GM12878 (cell line): ENCODE data around the gene PKP3. TPM values are rescaled to one million over a fixed set of nuclear protein-coding genes. Genes with fewer than 3 reads are reported as not detected.

ENCODE experiments used
- ATAC-seq: fragments of 200-7000 bp; cut with Tn5 transposase; 3 replicates; pipeline ENCODE4 v1.9.1; 2020; ENCODE audit warnings: mild to moderate bottlenecking, moderate library complexity
- BruUV-seq: library from RNA; stranded (reverse); fragments of 400-500 nt; replicated peaks from 2 replicates; lab custom pipeline; 2021; lab: Mats Ljungman, UMichigan
- CTCF ChIA-PET: fragments of 300-600 bp; sonication (Branson Sonifier 250); formaldehyde crosslinking; extraction: SDS; loops from one replicate; lab custom pipeline; 2021; ENCODE audit warnings: inconsistent platforms; lab: Yijun Ruan, JAX
- POLR2A ChIA-PET: fragments of 350-600 bp; formaldehyde crosslinking; extraction: SDS; loops from one replicate; lab custom pipeline; 2021; ENCODE audit warnings: inconsistent platforms; lab: Charles Lee
- RAD21 ChIA-PET: fragments of 300-600 bp; sonication (Branson Sonifier 250); formaldehyde crosslinking; loops from one replicate; lab custom pipeline; 2023; ENCODE audit warnings: antibody characterized with exemption; ENCODE audit not compliant: unreplicated experiment; lab: Charles Lee
- SMC1A ChIA-PET: fragments of 300-600 bp; sonication (Branson Sonifier 250); formaldehyde crosslinking; loops from one replicate; lab custom pipeline; 2023; ENCODE audit not compliant: unreplicated experiment, uncharacterized antibody; lab: Charles Lee
- DNase-seq: peaks from one replicate; pipeline ENCODE4 v3.0.0-alpha.2; 2011; ENCODE audit warnings: low read depth, low spot score
- FAIRE-seq: peaks from 3 replicates; lab custom pipeline; 2011; peaks lifted over from hg19 to GRCh38; lab: Jason Lieb, UNC
- H2AFZ ChIP-seq: 2 replicates; pipeline ENCODE4 v1.6.0; 2011; ENCODE audit warnings: low read depth, low read length, control low read depth; ENCODE audit not compliant: control insufficient read depth
- H3K27ac ChIP-seq: 2 replicates; pipeline ENCODE4 v1.5.1; 2011; ENCODE audit warnings: control low read depth; ENCODE audit not compliant: control insufficient read depth, insufficient read depth
- H3K27me3 ChIP-seq, 2 experiments: replicated peaks in 1 of 2; 2 replicates each; pipeline versions ENCODE4 v1.6.0 to v1.6.1; 2011; ENCODE audit warnings: low read length in 1 of 2; ENCODE audit not compliant: control insufficient read depth in 2 of 2, insufficient read depth in 2 of 2
- H3K36me3 ChIP-seq, 2 experiments: 2 replicates each; pipeline ENCODE4 v1.5.1; 2011; ENCODE audit warnings: low read length in 1 of 2; ENCODE audit not compliant: control insufficient read depth in 2 of 2, insufficient read depth in 2 of 2
- H3K4me1 ChIP-seq: 2 replicates; pipeline ENCODE4 v1.6.1; 2011; ENCODE audit warnings: mild to moderate bottlenecking, low read length, moderate library complexity, mixed read lengths; ENCODE audit not compliant: control insufficient read depth, insufficient read depth
- H3K4me2 ChIP-seq: 2 replicates; pipeline ENCODE4 v1.6.0; 2011; ENCODE audit warnings: control low read depth; ENCODE audit not compliant: control insufficient read depth, insufficient read depth
- H3K4me3 ChIP-seq: fragments of 200-600 bp; sonication (generic); 2 replicates; pipeline ENCODE4 v1.5.1; 2016
- H3K79me2 ChIP-seq: 2 replicates; pipeline ENCODE4 v1.6.0; 2011; ENCODE audit warnings: low read length; ENCODE audit not compliant: control insufficient read depth, insufficient read depth
- H3K9ac ChIP-seq: 2 replicates; pipeline ENCODE4 v1.8.0; 2011; ENCODE audit warnings: low read length, control low read depth, mixed read lengths; ENCODE audit not compliant: control insufficient read depth, insufficient read depth
- H3K9me3 ChIP-seq: replicated peaks from 3 replicates; pipeline ENCODE4 v1.5.1; 2011; ENCODE audit warnings: mild to moderate bottlenecking, low read length; ENCODE audit not compliant: control insufficient read depth, insufficient read depth
- H4K20me1 ChIP-seq: 2 replicates; pipeline ENCODE4 v1.6.0; 2011; ENCODE audit not compliant: control insufficient read depth, insufficient read depth
- ATF2 ChIP-seq: IDR thresholded peaks from 2 replicates; pipeline ENCODE4 v1.6.1; 2012; ENCODE audit warnings: low read length, inconsistent platforms
- BCLAF1 ChIP-seq: fragments of 450-650 bp; IDR thresholded peaks from 2 replicates; pipeline ENCODE4 v1.6.1; 2017; ENCODE audit warnings: antibody characterized with exemption, mild to moderate bottlenecking, moderate library complexity
- CBFB ChIP-seq: IDR thresholded peaks from 2 replicates; pipeline ENCODE4 v1.6.1; 2016; ENCODE audit warnings: antibody characterized with exemption, low read depth
- CEBPB ChIP-seq, 2 experiments: fragments of 150-350 bp in 1 of 2; IDR thresholded peaks; 2 replicates each; pipeline ENCODE4 v1.6.1; 2012 to 2014; ENCODE audit warnings: low read depth in 2 of 2, low read length in 2 of 2, borderline replicate concordance in 1 of 2, inconsistent platforms in 1 of 2
- DPF2 ChIP-seq: fragments of 450-650 bp; IDR thresholded peaks from 2 replicates; pipeline ENCODE4 v1.6.1; 2017; ENCODE audit warnings: mild to moderate bottlenecking
- FOXK2 ChIP-seq: fragments of 450-650 bp; IDR thresholded peaks from 2 replicates; pipeline ENCODE4 v1.6.1; 2017; ENCODE audit warnings: mild to moderate bottlenecking, moderate library complexity
- IKZF2 ChIP-seq, 2 experiments: fragments of 450-650 bp; IDR thresholded peaks; 2 replicates each; pipeline ENCODE4 v1.6.1; 2017; ENCODE audit warnings: mild to moderate bottlenecking in 2 of 2, moderate library complexity in 2 of 2
- KLF5 ChIP-seq: fragments of 450-650 bp; IDR thresholded peaks from 2 replicates; pipeline ENCODE4 v1.6.1; 2014; ENCODE audit warnings: mild to moderate bottlenecking; ENCODE audit not compliant: partially characterized antibody
- NFXL1 ChIP-seq: fragments of 450-650 bp; IDR thresholded peaks from 2 replicates; pipeline ENCODE4 v1.6.1; 2017; ENCODE audit warnings: antibody characterized with exemption, mild to moderate bottlenecking, borderline replicate concordance
- NR2C2 ChIP-seq: IDR thresholded peaks from 2 replicates; pipeline ENCODE4 v1.6.1; 2011; ENCODE audit warnings: borderline replicate concordance, low read depth; ENCODE audit not compliant: control insufficient read depth, insufficient read length
- NRF1 ChIP-seq: conservative IDR thresholded peaks from 2 replicates; pipeline ENCODE4 v1.6.1; 2011; ENCODE audit warnings: mild to moderate bottlenecking, low read depth, low read length, improper control_type of control experiment
- PKNOX1 ChIP-seq: fragments of 450-650 bp; IDR thresholded peaks from 2 replicates; pipeline ENCODE4 v1.6.1; 2016; ENCODE audit warnings: mild to moderate bottlenecking
- POLR2A ChIP-seq: IDR thresholded peaks from 2 replicates; pipeline ENCODE4 v1.6.1; 2011; ENCODE audit warnings: low read depth, mild to moderate bottlenecking, low read length
- STAT1 ChIP-seq: fragments of 450-650 bp; conservative IDR thresholded peaks from 2 replicates; pipeline ENCODE4 v1.6.1; 2014; ENCODE audit warnings: antibody characterized with exemption, mild to moderate bottlenecking
- TCF3 ChIP-seq: IDR thresholded peaks from 2 replicates; pipeline ENCODE4 v1.6.1; 2012; ENCODE audit warnings: low read depth, mild to moderate bottlenecking, low read length, borderline replicate concordance; ENCODE audit not compliant: insufficient read depth
- WGBS: methylation state at CpG from one replicate; pipeline ENCODE4 v1.1.6; 2016; ENCODE audit warnings: low lambda C conversion rate; ENCODE audit not compliant: insufficient replicate concordance, insufficient coverage; ENCODE audit errors: missing lambda C conversion rate; 5-methylcytosine and 5-hydroxymethylcytosine counted together
- in situ Hi-C: fragments of 300-500 bp; cut with MboI; formaldehyde crosslinking; loops from 9 replicates; pipeline ENCODE4 v1.14.3; 2018; ENCODE audit warnings: mixed read lengths
- intact Hi-C: fragments of 100-400 bp; cut with micrococcal nuclease; formaldehyde crosslinking; loops from one replicate; pipeline ENCODE4 v1.14.2; 2022; ENCODE audit not compliant: unreplicated experiment
- polyA plus RNA-seq, 11 experiments: library from polyadenylated mRNA; depleted of rRNA in 4 of 11; unstranded in 6 of 11; stranded (reverse) in 5 of 11; fragments of >200 nt; fragmentation: Nextera tagmentation in 4 of 11; fragmentation: Illumina TruSeq in 1 of 11; extraction: Ambion mirVana in 4 of 11; extraction: Trizol in 1 of 11; gene quantifications; 1 replicate in 1 of 11; 2 replicates in 10 of 11; pipeline versions ENCODE4 v1.2.1 to v1.2.3, GENCODE V29; 2011 to 2016; ENCODE audit warnings: inconsistent platforms in 2 of 11, missing spikeins in 2 of 11, low read depth in 1 of 11
- total RNA-seq, 4 experiments: library from RNA; depleted of rRNA in 3 of 4; stranded (reverse); fragments of >200 nt in 3 of 4; fragmentation: Illumina TruSeq in 1 of 4; extraction: Trizol in 1 of 4; gene quantifications; 2 replicates each; pipeline versions ENCODE4 v1.2.1 to v1.2.3, GENCODE V29; 2013 to 2021

The PKP3 gene
- total and polyA plus RNA-seq, 10 of the 15 experiments (the other 5 are each of a cell fraction or from before 2014, with no cell fraction given): 0.45 to 0.90 TPM; not detected in 8

GRCh38 chr11:384511-384910 lies 9.5 kb upstream of the PKP3 start:
- Histone ChIP-seq H4K20me1 (no peaks in the 10 kb centered on the region), H3K4me3 (no peak overlapping the region), H3K4me1 (no peaks in the 10 kb centered on the region), H3K36me3 (no peaks in the 10 kb centered on the region), H3K9ac (no peak overlapping the region), H3K27ac (no peak overlapping the region), H3K27me3 (no peaks in the 10 kb centered on the region), H3K4me2 (no peak overlapping the region), H3K79me2 (no peaks in the 10 kb centered on the region), H2AFZ (no peak overlapping the region), H3K9me3 (no peaks in the 10 kb centered on the region; the same call in 2 of the 3 replicates)
- RAD21 ChIA-PET: no interaction called here
- in situ Hi-C loops: no loop called here
- no peak for FAIRE-seq
- TF ChIP-seq STAT1 (no peak), NR2C2 (no peak), CEBPB (IDR thresholded peaks at IDR 0.05; ENCODE audit: borderline replicate concordance in 1 of 2, low read depth in 2 of 2, low read length in 2 of 2) (no peak), KLF5 (no peak), DPF2 (no peak), TCF3 (no peak), ATF2 (no peak), NFXL1 (no peak), FOXK2 (no peak), CBFB (no peak), NRF1 (no peak), POLR2A (no peak), PKNOX1 (no peak), BCLAF1 (no peak), IKZF2 (IDR thresholded peaks at IDR 0.05) (no peak)
- POLR2A ChIA-PET: no interaction called here
- BruUV-seq: no TSS peak
- intact Hi-C loops: no loop called here
- ATAC-seq: no peak
- WGBS: 60% methylated on average over 16 of the region's 16 CpGs
- CTCF ChIA-PET: no interaction called here
- no peak for DNase-seq
- SMC1A ChIA-PET: no interaction called here
